ENCODE measurements around the gene ROR1. TPM values are rescaled to one million over a fixed set of nuclear protein-coding genes. Genes with fewer than 3 reads are reported as not detected.

The ROR1 gene
- total and polyA plus RNA-seq, 2 donors (not counting 3 experiments of a cell fraction or from before 2014, with no cell fraction given) = 2.6 to 3.5 TPM

GRCh38 chr1:63724375-63724899 is 49.4 kb upstream of the ROR1 start:
- H3K27ac ChIP-seq (ENCODE audit: insufficient read depth, low read depth, low read length) = no peak overlapping the region
- FAIRE-seq (no peak), DNase-seq (ENCODE audit: low read depth, low spot score) (no peak)
- ChIA-PET CTCF (interaction anchor here (0.7 kb wide), 1 partner anchor 32 kb away, joined by 3 read pairs; no protein-coding TSS in a partner anchor), POLR2A (no interaction called here)
- no peak for TF ChIP-seq MAX (IDR thresholded peaks at IDR 0.05; ENCODE audit: insufficient read depth, insufficient read length)
- H3K27me3 ChIP-seq (ENCODE audit: control insufficient read depth in 2 of 2, insufficient read depth in 2 of 2, low read length in 2 of 2) = no peaks in the 10 kb centered on the region
- H3K4me2 ChIP-seq (ENCODE audit: insufficient read depth, low read length) = no peak overlapping the region
- H3K9me3 ChIP-seq (replicated peaks; ENCODE audit: control insufficient read depth, insufficient read depth, low read length) = no peaks in the 10 kb centered on the region
- H3K9ac ChIP-seq (replicated peaks; ENCODE audit: extremely low read depth, insufficient read depth, low read length) = no peak overlapping the region
- H3K79me2 ChIP-seq (ENCODE audit: control insufficient read depth, insufficient read depth, low read length) = no peaks in the 10 kb centered on the region
- H3K4me3 ChIP-seq (replicated peaks in 1 of 3; ENCODE audit: insufficient read depth in 1 of 3, low read depth in 1 of 3, low read length in 3 of 3) = no peak overlapping the region
- no peaks in the 10 kb centered on the region for H4K20me1 ChIP-seq (replicated peaks; ENCODE audit: control insufficient read depth, extremely low read depth, insufficient read depth, low read length)
- H2AFZ ChIP-seq (ENCODE audit: low read depth, low read length) = no peak overlapping the region
- dilution Hi-C loops (cut with MboI; ENCODE audit: extremely low pct_ligation_motif_present, low sequenced_read_pairs) = no loop called here
- intact Hi-C loops (cut with micrococcal nuclease) = no loop called here
- no peaks in the 10 kb centered on the region for H3K4me1 ChIP-seq (ENCODE audit: control insufficient read depth, extremely low read depth, insufficient read depth, low read length)
- H3K9me1 ChIP-seq (replicated peaks; ENCODE audit: control insufficient read depth, extremely low read depth, insufficient read depth, low read length) = no peaks in the 10 kb centered on the region
- no peaks in the 10 kb centered on the region for H3K36me3 ChIP-seq (ENCODE audit: control insufficient read depth in 2 of 2, extremely low read depth in 1 of 2, insufficient read depth in 2 of 2, low read length in 2 of 2)
- no TSS peak for BruUV-seq (replicated peaks)

- H2AFZ ChIP-seq (ENCODE audit: low read depth, low read length) = no peak overlapping the region
- no peak overlapping the region for H3K27ac ChIP-seq (ENCODE audit: insufficient read depth, low read depth, low read length)
- no peak for FAIRE-seq
- ChIA-PET POLR2A (no interaction called here), CTCF (interaction anchor here (1.1 to 2.7 kb wide), 2 partner anchors 37 to 51 kb away, joined by 3 to 14 read pairs; no protein-coding TSS in a partner anchor)
- TF ChIP-seq MAX (IDR thresholded peaks at IDR 0.05; ENCODE audit: insufficient read depth, insufficient read length) (no peak), POLR2AphosphoS5 (IDR thresholded peaks at IDR 0.05; ENCODE audit: insufficient read depth, low read depth, low read length) (no peak), FOS (IDR thresholded peaks at IDR 0.05; ENCODE audit: borderline replicate concordance, insufficient read depth, low read length) (no peak), MYC (IDR thresholded peaks at IDR 0.05; ENCODE audit: low read depth, low read length) (no peak), EZH2 (IDR thresholded peaks at IDR 0.05; ENCODE audit: borderline replicate concordance, low read depth, low read length, severe bottlenecking) (no peak), POLR2A (IDR thresholded peaks at IDR 0.05; ENCODE audit: low read depth, low read length) (no peak), CTCF (IDR thresholded peaks at IDR 0.05; ENCODE audit: extremely low read depth in 1 of 2, insufficient read depth in 1 of 2, low read depth in 1 of 2, low read length in 2 of 2) (no peak), GATA2 (IDR thresholded peaks at IDR 0.05; ENCODE audit: insufficient read depth, insufficient read length, low read depth, low read length) (no peak), JUN (IDR thresholded peaks at IDR 0.05; ENCODE audit: borderline replicate concordance, insufficient read depth, insufficient read length, low read depth) (no peak)
- no peak overlapping the region for H3K4me3 ChIP-seq (replicated peaks in 1 of 3; ENCODE audit: insufficient read depth in 1 of 3, low read depth in 1 of 3, low read length in 3 of 3)
- H3K9ac ChIP-seq (replicated peaks; ENCODE audit: extremely low read depth, insufficient read depth, low read length) = no peak overlapping the region
- dilution Hi-C loops (cut with MboI; ENCODE audit: extremely low pct_ligation_motif_present, low sequenced_read_pairs) (no loop called here), intact Hi-C loops (cut with micrococcal nuclease) (no loop called here)
- BruUV-seq (replicated peaks) = no TSS peak
- no peaks in the 10 kb centered on the region for H3K36me3 ChIP-seq (ENCODE audit: control insufficient read depth in 2 of 2, extremely low read depth in 1 of 2, insufficient read depth in 2 of 2, low read length in 2 of 2)
- peaks cover 12% of the 10 kb centered on the region for H3K4me1 ChIP-seq (ENCODE audit: control insufficient read depth, extremely low read depth, insufficient read depth, low read length)
- no peak overlapping the region for H3K4me2 ChIP-seq (ENCODE audit: insufficient read depth, low read length)
- no peak for DNase-seq (ENCODE audit: low read depth, low spot score)
- no peaks in the 10 kb centered on the region for H3K79me2 ChIP-seq (ENCODE audit: control insufficient read depth, insufficient read depth, low read length)
- no peaks in the 10 kb centered on the region for H4K20me1 ChIP-seq (replicated peaks; ENCODE audit: control insufficient read depth, extremely low read depth, insufficient read depth, low read length)
- H3K9me1 ChIP-seq (replicated peaks; ENCODE audit: control insufficient read depth, extremely low read depth, insufficient read depth, low read length) = no peaks in the 10 kb centered on the region
- H3K27me3 ChIP-seq (ENCODE audit: control insufficient read depth in 2 of 2, insufficient read depth in 2 of 2, low read length in 2 of 2) = no peaks in the 10 kb centered on the region
- H3K9me3 ChIP-seq (replicated peaks; ENCODE audit: control insufficient read depth, insufficient read depth, low read length) = no peaks in the 10 kb centered on the region
These were observed 45.1 kb upstream of the ROR1 start for GRCh38 chr1:63728611-63729226.

Measured in endothelial cell of umbilical vein (primary cell).